SK-N-SH treated with all-trans-retinoic acid at 6 μM for 48 hours (cell line): ENCODE data around the gene EPS8L1.
"Not testable (repeated sequence)": the region's sequence is repeated elsewhere in the genome, so short reads cannot be mapped to it uniquely, and the experiment has no call there.

Experiments used
- BACH2 ChIP-seq: fragments of 250-450 bp; sonication (Bioruptor Pico); IDR thresholded peaks from 2 replicates; pipeline ENCODE4 v1.9.0; 2021; ENCODE audit warnings: mild to moderate bottlenecking, borderline replicate concordance
- ESRRG ChIP-seq: fragments of 250-450 bp; sonication (Bioruptor Pico); IDR thresholded peaks from 2 replicates; pipeline ENCODE4 v1.6.1; 2021; ENCODE audit warnings: mild to moderate bottlenecking
- OSR1 ChIP-seq: fragments of 250-450 bp; sonication (Bioruptor Pico); IDR thresholded peaks from 2 replicates; pipeline ENCODE4 v1.8.0; 2022; ENCODE audit warnings: moderate library complexity, mild to moderate bottlenecking, inconsistent platforms
- ZFP3 ChIP-seq: fragments of 250-450 bp; sonication (Bioruptor Pico); IDR thresholded peaks from 2 replicates; pipeline ENCODE4 v1.5.0; 2020; ENCODE audit warnings: mild to moderate bottlenecking, moderate library complexity
- ZNF8 ChIP-seq: fragments of 450-650 bp; formaldehyde crosslinking; IDR thresholded peaks from 2 replicates; pipeline ENCODE4 v1.5.0; 2020; ENCODE audit warnings: mild to moderate bottlenecking, moderate library complexity

- not testable (repeated sequence) for TF ChIP-seq ZNF8 (CRISPR knock-in tag); BACH2 (CRISPR knock-in tag); ESRRG; OSR1 (CRISPR knock-in tag); ZFP3 (CRISPR knock-in tag)
Measured at GRCh38 chr19:55040654-55041053, 35.0 kb upstream of the EPS8L1 start.
